ENCODE measurements around the gene ZDHHC11.
A peak's percentile ranks its signal among the peaks of the same experiment; 100 is the strongest.
"Not testable (repeated sequence)": the region's sequence is repeated elsewhere in the genome, so short reads cannot be mapped to it uniquely, and the experiment has no call there.

Gene ZDHHC11

GRCh38 chr5:801472-801871, 49.3 kb downstream of the ZDHHC11 start:
- DNase-seq (ENCODE audit: extremely low read depth, insufficient read length), result no peak

GRCh38 chr5:801055-801454, 49.7 kb downstream of the ZDHHC11 start:
- H3K36me3 ChIP-seq (ENCODE audit: control insufficient read depth, insufficient read depth, low read length); H3K27me3 ChIP-seq (replicated peaks; ENCODE audit: control insufficient read depth, insufficient read depth, low read length); DNase-seq (ENCODE audit: extremely low read depth, insufficient read length); H3K4me3 ChIP-seq (replicated peaks; ENCODE audit: low read depth, low read length): not testable (repeated sequence)

More at GRCh38 chr5:801472-801871, 49.3 kb downstream of the ZDHHC11 start:
- TF ChIP-seq, protein P1, sequence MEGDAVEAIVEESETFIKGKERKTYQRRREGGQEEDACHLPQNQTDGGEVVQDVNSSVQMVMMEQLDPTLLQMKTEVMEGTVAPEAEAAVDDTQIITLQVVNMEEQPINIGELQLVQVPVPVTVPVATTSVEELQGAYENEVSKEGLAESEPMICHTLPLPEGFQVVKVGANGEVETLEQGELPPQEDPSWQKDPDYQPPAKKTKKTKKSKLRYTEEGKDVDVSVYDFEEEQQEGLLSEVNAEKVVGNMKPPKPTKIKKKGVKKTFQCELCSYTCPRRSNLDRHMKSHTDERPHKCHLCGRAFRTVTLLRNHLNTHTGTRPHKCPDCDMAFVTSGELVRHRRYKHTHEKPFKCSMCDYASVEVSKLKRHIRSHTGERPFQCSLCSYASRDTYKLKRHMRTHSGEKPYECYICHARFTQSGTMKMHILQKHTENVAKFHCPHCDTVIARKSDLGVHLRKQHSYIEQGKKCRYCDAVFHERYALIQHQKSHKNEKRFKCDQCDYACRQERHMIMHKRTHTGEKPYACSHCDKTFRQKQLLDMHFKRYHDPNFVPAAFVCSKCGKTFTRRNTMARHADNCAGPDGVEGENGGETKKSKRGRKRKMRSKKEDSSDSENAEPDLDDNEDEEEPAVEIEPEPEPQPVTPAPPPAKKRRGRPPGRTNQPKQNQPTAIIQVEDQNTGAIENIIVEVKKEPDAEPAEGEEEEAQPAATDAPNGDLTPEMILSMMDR (IDR thresholded peaks at IDR 0.05; ENCODE audit: insufficient read depth, low read length, poor library complexity, severe bottlenecking), result no peak
- no peaks in the 10 kb centered on the region for H3K36me3 ChIP-seq (ENCODE audit: control insufficient read depth, insufficient read depth, low read length)
- no peaks in the 10 kb centered on the region for H3K27me3 ChIP-seq (replicated peaks; ENCODE audit: control insufficient read depth, insufficient read depth, low read length)
- no peak overlapping the region for H3K4me3 ChIP-seq (replicated peaks; ENCODE audit: low read depth, low read length)

DNA sequence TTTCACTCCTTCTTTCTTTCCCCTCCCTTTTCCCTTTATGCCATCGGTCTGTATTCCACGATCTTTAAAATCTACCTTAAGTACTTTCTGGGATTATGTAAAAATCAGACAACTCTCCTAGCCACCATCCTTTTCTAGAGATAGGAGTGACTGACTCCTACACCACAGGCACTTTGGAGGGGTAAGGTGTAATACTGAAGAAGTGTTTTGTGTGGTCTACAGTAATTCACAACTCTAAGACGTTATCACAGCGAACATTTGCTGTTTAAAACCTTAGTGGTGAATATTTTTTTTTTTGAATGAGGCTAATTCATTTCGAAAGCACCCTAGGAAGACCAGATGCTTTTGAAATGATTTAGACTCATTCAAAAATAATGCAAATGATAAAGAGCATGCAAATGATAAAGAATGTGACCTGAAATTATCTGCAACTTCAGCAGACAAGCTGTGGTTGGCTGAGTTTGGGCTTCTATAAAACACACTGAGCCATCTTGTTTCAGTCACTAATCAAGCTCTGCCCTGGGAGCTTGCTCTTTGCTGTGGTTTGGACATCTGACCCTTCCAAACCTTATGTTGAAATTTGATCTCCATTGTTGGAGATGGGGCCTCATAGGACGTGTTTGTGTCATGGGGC, 52.2 kb downstream of the ZDHHC11 start:
- H3K36me3 ChIP-seq (ENCODE audit: control insufficient read depth, insufficient read depth, low read length); DNase-seq (ENCODE audit: extremely low read depth, insufficient read length); H3K4me3 ChIP-seq (replicated peaks; ENCODE audit: low read depth, low read length); H3K27me3 ChIP-seq (replicated peaks; ENCODE audit: control insufficient read depth, insufficient read depth, low read length): not testable (repeated sequence)

GRCh38 chr5:797986-798385, 52.8 kb downstream of the ZDHHC11 start:
- H3K27me3 ChIP-seq (replicated peaks; ENCODE audit: control insufficient read depth, insufficient read depth, low read length); H3K36me3 ChIP-seq (ENCODE audit: control insufficient read depth, insufficient read depth, low read length); DNase-seq (ENCODE audit: extremely low read depth, insufficient read length); H3K4me3 ChIP-seq (replicated peaks; ENCODE audit: low read depth, low read length): not testable (repeated sequence)

DNA sequence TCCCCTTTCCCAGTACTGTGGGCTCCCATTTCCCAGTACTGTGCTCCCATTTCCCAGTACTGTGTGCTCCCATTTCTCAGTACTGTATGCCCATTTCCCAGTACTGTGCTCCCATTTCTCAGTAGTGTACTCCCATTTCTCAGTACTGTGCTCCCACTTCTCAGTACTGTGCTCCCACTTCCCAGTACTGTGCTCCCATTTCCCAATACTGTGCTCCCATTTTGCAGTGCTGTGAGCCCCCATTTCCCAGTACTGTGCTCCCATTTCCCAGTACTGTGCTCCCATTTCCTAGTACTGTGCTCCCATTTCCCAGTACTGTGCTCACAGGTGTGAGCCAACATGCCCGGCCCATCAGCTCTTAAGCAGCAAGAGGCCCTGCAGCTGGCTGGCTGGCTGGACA, 54.9 kb downstream of the ZDHHC11 start:
- not testable (repeated sequence) for H3K36me3 ChIP-seq (ENCODE audit: control insufficient read depth, insufficient read depth, low read length); DNase-seq (ENCODE audit: extremely low read depth, insufficient read length); H3K27me3 ChIP-seq (replicated peaks; ENCODE audit: control insufficient read depth, insufficient read depth, low read length); H3K4me3 ChIP-seq (replicated peaks; ENCODE audit: low read depth, low read length)

- DNase-seq (ENCODE audit: extremely low read depth, insufficient read length); H3K27me3 ChIP-seq (replicated peaks; ENCODE audit: control insufficient read depth, insufficient read depth, low read length); H3K36me3 ChIP-seq (ENCODE audit: control insufficient read depth, insufficient read depth, low read length); H3K4me3 ChIP-seq (replicated peaks; ENCODE audit: low read depth, low read length): not testable (repeated sequence)
These were observed 55.8 kb downstream of the ZDHHC11 start for GRCh38 chr5:794948-795347.

- H3K4me3 ChIP-seq (replicated peaks; ENCODE audit: low read depth, low read length); H3K27me3 ChIP-seq (replicated peaks; ENCODE audit: control insufficient read depth, insufficient read depth, low read length); DNase-seq (ENCODE audit: extremely low read depth, insufficient read length); H3K36me3 ChIP-seq (ENCODE audit: control insufficient read depth, insufficient read depth, low read length): not testable (repeated sequence)
These were observed 62.1 kb downstream of the ZDHHC11 start for GRCh38 chr5:788703-789102.

- not testable (repeated sequence) for H3K36me3 ChIP-seq (ENCODE audit: control insufficient read depth, insufficient read depth, low read length); H3K27me3 ChIP-seq (replicated peaks; ENCODE audit: control insufficient read depth, insufficient read depth, low read length); DNase-seq (ENCODE audit: extremely low read depth, insufficient read length); H3K4me3 ChIP-seq (replicated peaks; ENCODE audit: low read depth, low read length)
These were observed 62.9 kb downstream of the ZDHHC11 start for GRCh38 chr5:787857-788233.

DNA sequence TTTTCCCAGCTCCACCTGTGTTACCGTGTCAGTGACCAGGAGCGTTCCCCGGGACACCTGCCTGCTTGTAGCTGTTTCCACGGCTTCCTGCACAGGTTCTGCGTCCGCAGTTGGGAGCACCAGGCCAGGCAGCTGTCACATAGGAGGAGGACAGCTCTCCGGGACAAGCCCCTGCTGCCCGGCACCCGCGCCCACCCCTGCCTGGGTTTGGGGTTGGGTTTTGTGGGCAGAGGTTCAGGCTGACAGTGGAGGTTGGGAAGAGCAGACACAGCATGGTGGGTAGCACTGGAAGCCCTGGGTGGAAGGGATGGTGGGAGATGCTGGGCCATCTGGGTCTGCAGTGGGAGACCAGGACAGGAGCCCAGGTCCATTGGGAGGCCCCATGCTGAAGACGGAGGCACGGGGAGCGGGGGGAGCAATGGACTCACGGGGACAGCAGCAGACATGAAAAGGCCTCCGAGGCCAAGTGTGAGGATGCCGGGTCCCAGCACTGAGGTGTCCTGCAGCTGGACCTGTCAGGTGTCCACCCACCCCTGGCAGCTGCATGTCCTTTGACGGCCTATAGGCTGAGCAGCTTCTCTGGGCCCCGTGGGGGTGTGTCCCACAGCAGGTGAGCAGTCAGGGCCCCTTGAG, 63.4 kb downstream of the ZDHHC11 start:
- not testable (repeated sequence) for H3K4me3 ChIP-seq (replicated peaks; ENCODE audit: low read depth, low read length); DNase-seq (ENCODE audit: extremely low read depth, insufficient read length); H3K27me3 ChIP-seq (replicated peaks; ENCODE audit: control insufficient read depth, insufficient read depth, low read length); H3K36me3 ChIP-seq (ENCODE audit: control insufficient read depth, insufficient read depth, low read length)

DNA sequence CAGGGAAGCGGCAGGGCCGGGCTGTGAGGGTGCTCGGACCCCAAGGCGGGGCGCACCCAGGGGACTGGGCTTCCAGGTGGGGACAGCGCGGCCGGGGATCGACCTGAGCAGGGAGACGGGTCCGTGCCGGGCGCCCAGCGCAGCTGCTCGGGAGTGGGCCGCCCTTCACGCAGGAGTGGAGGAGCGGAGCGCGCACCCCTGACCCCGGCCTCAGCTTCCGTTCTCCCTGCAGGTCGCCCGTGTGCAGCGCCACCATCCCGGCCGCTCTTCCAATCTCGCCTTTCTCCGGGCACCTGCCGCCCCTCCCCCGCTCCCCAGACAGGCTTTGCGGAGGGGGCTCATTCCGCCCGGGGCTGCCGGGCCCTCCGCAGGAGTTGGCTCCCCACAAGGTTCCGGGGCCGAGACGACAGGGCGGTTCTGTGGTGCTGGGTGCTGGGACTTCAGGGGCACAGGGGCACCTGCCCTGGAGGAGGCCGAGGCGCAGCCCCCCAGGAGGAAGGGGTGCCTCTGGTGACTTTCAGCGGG, 65.5 kb downstream of the ZDHHC11 start:
- H3K36me3 ChIP-seq (ENCODE audit: control insufficient read depth, insufficient read depth, low read length); H3K27me3 ChIP-seq (replicated peaks; ENCODE audit: control insufficient read depth, insufficient read depth, low read length); DNase-seq (ENCODE audit: extremely low read depth, insufficient read length); H3K4me3 ChIP-seq (replicated peaks; ENCODE audit: low read depth, low read length): not testable (repeated sequence)

- H3K36me3 ChIP-seq (ENCODE audit: control insufficient read depth, insufficient read depth, low read length); H3K27me3 ChIP-seq (replicated peaks; ENCODE audit: control insufficient read depth, insufficient read depth, low read length): not testable (repeated sequence)
- DNase-seq (ENCODE audit: extremely low read depth, insufficient read length), result peak; percentile 64
- peak within 1 kb of the TSS; percentile 46 for H3K4me3 ChIP-seq (replicated peaks; ENCODE audit: low read depth, low read length)
These were observed 66.2 kb downstream of the ZDHHC11 start, which contains the start of gene ZDHHC11B for GRCh38 chr5:784428-785177. TSS of gene ZDHHC11B (minus strand) at chr5:784729. CDS start at chr5:766919, 17,810 bp downstream.

GRCh38 chr5:783881-784427, 66.8 kb downstream of the ZDHHC11 start:
- H3K27me3 ChIP-seq (replicated peaks; ENCODE audit: control insufficient read depth, insufficient read depth, low read length); DNase-seq (ENCODE audit: extremely low read depth, insufficient read length); H3K36me3 ChIP-seq (ENCODE audit: control insufficient read depth, insufficient read depth, low read length): not testable (repeated sequence)
- peak overlapping the region; percentile 27 for H3K4me3 ChIP-seq (replicated peaks; ENCODE audit: low read depth, low read length)
